ENCODE data around the gene ANKFY1. TPM values are rescaled to one million over a fixed set of nuclear protein-coding genes. Genes with fewer than 3 reads are reported as not detected.

ANKFY1 gene
- total RNA-seq, 1 experiment from 2014 or later: 63.2 TPM

DNA sequence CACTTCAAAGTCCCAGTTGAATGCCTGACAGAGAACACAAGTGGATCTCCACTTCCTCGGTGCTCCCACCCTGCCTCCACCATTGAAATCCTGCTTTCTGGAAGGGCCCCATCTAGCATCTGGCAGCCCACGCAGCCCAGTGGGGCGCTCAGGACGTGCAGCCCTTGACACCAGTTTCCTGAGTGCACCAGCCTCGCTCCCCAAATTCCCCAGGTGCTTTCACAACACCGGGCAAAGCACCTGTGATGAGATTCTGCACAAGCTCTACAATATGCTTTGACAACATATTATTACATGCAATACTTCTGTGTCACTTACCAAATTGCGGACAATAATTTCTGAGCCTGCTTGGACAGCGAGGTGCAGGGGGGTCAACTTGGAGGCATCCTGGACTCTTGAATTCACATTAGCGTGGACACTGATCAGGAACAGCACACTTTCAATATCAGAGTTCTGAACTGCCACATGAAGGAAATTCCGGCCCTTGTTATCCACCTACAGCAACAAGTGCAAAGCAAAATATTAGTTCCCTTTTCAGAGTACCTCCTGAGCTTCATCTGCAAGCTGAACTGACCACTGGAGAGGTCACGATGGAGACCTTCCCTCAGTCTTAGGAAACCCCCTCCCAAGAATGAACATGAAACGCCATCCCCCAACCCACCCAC is 86.8 kb downstream of the ANKFY1 start:
- TF ChIP-seq, protein P1, sequence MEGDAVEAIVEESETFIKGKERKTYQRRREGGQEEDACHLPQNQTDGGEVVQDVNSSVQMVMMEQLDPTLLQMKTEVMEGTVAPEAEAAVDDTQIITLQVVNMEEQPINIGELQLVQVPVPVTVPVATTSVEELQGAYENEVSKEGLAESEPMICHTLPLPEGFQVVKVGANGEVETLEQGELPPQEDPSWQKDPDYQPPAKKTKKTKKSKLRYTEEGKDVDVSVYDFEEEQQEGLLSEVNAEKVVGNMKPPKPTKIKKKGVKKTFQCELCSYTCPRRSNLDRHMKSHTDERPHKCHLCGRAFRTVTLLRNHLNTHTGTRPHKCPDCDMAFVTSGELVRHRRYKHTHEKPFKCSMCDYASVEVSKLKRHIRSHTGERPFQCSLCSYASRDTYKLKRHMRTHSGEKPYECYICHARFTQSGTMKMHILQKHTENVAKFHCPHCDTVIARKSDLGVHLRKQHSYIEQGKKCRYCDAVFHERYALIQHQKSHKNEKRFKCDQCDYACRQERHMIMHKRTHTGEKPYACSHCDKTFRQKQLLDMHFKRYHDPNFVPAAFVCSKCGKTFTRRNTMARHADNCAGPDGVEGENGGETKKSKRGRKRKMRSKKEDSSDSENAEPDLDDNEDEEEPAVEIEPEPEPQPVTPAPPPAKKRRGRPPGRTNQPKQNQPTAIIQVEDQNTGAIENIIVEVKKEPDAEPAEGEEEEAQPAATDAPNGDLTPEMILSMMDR (conservative IDR thresholded peaks at IDR 0.05; ENCODE audit: low read depth, low read length): no peak
- no peak for TF ChIP-seq EZH2 (IDR thresholded peaks at IDR 0.05; ENCODE audit: borderline replicate concordance, low read depth, low read length, poor library complexity, severe bottlenecking)
- intact Hi-C loops (cut with micrococcal nuclease; ENCODE audit: unreplicated experiment): no loop called here
- H3K27me3 ChIP-seq (replicated peaks; ENCODE audit: insufficient read depth, low read depth, low read length, poor library complexity): no peaks in the 10 kb centered on the region
- BruUV-seq (replicated peaks): no TSS peak
- CTCF ChIA-PET: no interaction called here
- H3K4me1 ChIP-seq (ENCODE audit: insufficient read depth, low read length, poor library complexity, severe bottlenecking): no peaks in the 10 kb centered on the region
- no peak overlapping the region for H3K27ac ChIP-seq (ENCODE audit: low read depth, low read length, poor library complexity, severe bottlenecking)
- no peak for DNase-seq (ENCODE audit: low spot score)
- no peak overlapping the region for H3K4me3 ChIP-seq (ENCODE audit: low read depth, low read length, poor library complexity, severe bottlenecking)
- POLR2A ChIA-PET (ENCODE audit: low non-redundant PET): no interaction called here
- no peaks in the 10 kb centered on the region for H3K9me3 ChIP-seq (ENCODE audit: low read depth, low read length, poor library complexity, severe bottlenecking)
- peaks cover 79% of the 10 kb centered on the region for H3K36me3 ChIP-seq (ENCODE audit: insufficient read depth, low read length, poor library complexity, severe bottlenecking)

DNA sequence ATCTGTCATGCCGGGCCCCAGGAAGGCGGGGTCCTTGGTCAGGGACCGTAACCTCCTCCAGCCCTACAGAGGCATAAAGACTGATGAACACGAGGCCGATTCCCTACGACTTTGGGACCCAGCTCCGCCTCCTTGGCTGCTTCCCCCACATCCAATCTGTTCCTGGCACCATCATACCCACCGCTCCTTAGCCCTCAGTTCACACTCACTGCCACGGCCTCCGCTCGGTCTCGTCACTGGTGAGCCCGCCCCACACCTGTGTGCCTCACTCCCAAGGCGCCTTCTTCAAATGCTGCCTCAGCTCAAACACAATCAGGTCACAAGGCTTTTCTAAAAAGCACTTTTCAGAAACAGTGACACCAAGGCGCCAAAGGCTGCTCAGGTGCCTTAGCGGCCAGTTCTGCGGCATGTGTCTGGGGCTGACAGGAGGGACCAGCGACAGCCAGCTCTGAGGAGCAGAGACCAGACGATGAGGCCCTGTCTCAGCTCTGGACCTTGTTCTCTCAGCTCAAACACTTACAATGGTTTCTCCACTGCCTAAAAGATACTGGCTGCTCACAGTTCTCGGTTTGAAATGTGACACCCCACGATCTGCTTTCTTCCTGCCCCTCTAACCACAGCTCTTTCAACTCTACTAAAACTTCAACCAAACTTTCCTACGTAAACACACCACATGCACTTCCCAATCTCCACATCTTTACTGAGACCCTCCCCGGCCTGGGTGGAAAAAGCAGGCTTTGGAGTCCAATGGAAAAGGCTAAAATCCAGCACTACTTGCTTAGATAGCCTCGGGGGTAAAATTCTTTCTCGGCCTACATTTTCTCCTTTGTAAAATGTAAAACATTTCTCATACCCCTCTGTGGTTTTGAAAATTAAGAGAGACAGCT is 87.6 kb downstream of the ANKFY1 start:
- BruUV-seq (replicated peaks): no TSS peak
- Histone ChIP-seq H3K36me3 (ENCODE audit: insufficient read depth, low read length, poor library complexity, severe bottlenecking) (peaks cover 73% of the 10 kb centered on the region), H3K4me1 (ENCODE audit: insufficient read depth, low read length, poor library complexity, severe bottlenecking) (no peaks in the 10 kb centered on the region), H3K27ac (ENCODE audit: low read depth, low read length, poor library complexity, severe bottlenecking) (no peak overlapping the region), H3K27me3 (replicated peaks; ENCODE audit: insufficient read depth, low read depth, low read length, poor library complexity) (no peaks in the 10 kb centered on the region), H3K4me3 (ENCODE audit: low read depth, low read length, poor library complexity, severe bottlenecking) (no peak overlapping the region), H3K9me3 (ENCODE audit: low read depth, low read length, poor library complexity, severe bottlenecking) (no peaks in the 10 kb centered on the region)
- no peak for TF ChIP-seq EZH2 (IDR thresholded peaks at IDR 0.05; ENCODE audit: borderline replicate concordance, low read depth, low read length, poor library complexity, severe bottlenecking)
- TF ChIP-seq, protein P1 (conservative IDR thresholded peaks at IDR 0.05; ENCODE audit: low read depth, low read length): no peak
- no peak for DNase-seq (ENCODE audit: low spot score)
- intact Hi-C loops (cut with micrococcal nuclease; ENCODE audit: unreplicated experiment): no loop called here
- ChIA-PET POLR2A (ENCODE audit: low non-redundant PET) (no interaction called here), CTCF (no interaction called here)

- ChIA-PET POLR2A (ENCODE audit: low non-redundant PET) (no interaction called here), CTCF (no interaction called here)
- H3K27ac ChIP-seq (ENCODE audit: low read depth, low read length, poor library complexity, severe bottlenecking): no peak overlapping the region
- no peaks in the 10 kb centered on the region for H3K27me3 ChIP-seq (replicated peaks; ENCODE audit: insufficient read depth, low read depth, low read length, poor library complexity)
- H3K36me3 ChIP-seq (ENCODE audit: insufficient read depth, low read length, poor library complexity, severe bottlenecking): peaks cover 74% of the 10 kb centered on the region
- BruUV-seq (replicated peaks): no TSS peak
- no peaks in the 10 kb centered on the region for H3K4me1 ChIP-seq (ENCODE audit: insufficient read depth, low read length, poor library complexity, severe bottlenecking)
- no peaks in the 10 kb centered on the region for H3K9me3 ChIP-seq (ENCODE audit: low read depth, low read length, poor library complexity, severe bottlenecking)
- intact Hi-C loops (cut with micrococcal nuclease; ENCODE audit: unreplicated experiment): no loop called here
- no peak overlapping the region for H3K4me3 ChIP-seq (ENCODE audit: low read depth, low read length, poor library complexity, severe bottlenecking)
- DNase-seq (ENCODE audit: low spot score): no peak
- TF ChIP-seq, protein P1 (conservative IDR thresholded peaks at IDR 0.05; ENCODE audit: low read depth, low read length): no peak
- TF ChIP-seq EZH2 (IDR thresholded peaks at IDR 0.05; ENCODE audit: borderline replicate concordance, low read depth, low read length, poor library complexity, severe bottlenecking): no peak
These were observed 89.2 kb downstream of the ANKFY1 start for GRCh38 chr17:4174556-4174955.

Data from A673 (cell line).